Colonic mucosa (tissue), 4 donors: ENCODE data around the gene EPHB6. TPM values are rescaled to one million over a fixed set of nuclear protein-coding genes. Genes with fewer than 3 reads are reported as not detected.

Experiments
- DNase-seq: peaks from one replicate; pipeline ENCODE4 v3.0.0-alpha.2; 2020
- H3K27ac ChIP-seq: fragments of 200-600 bp; one replicate; pipeline ENCODE4 v1.8.0; 2021
- H3K27me3 ChIP-seq: fragments of 200-600 bp; one replicate; pipeline ENCODE4 v1.8.0; 2021
- H3K36me3 ChIP-seq: fragments of 200-600 bp; one replicate; pipeline ENCODE4 v1.8.0; 2021
- H3K4me1 ChIP-seq: fragments of 200-600 bp; one replicate; pipeline ENCODE4 v1.8.0; 2021; ENCODE audit warnings: mild to moderate bottlenecking
- H3K4me3 ChIP-seq: fragments of 200-600 bp; one replicate; pipeline ENCODE4 v1.8.0; 2021
- H3K9ac ChIP-seq, 2 donors: one replicate each; pipeline ENCODE4 v1.7.0; 2013; ENCODE audit warnings: control low read depth in 2 of 2, low read depth in 2 of 2, low read length in 2 of 2
- H3K9me3 ChIP-seq: fragments of 200-600 bp; one replicate; pipeline ENCODE4 v1.8.0; 2021
- CTCF ChIP-seq: fragments of 200-600 bp; IDR thresholded peaks from one replicate; pipeline ENCODE4 v1.8.0; 2022; ENCODE audit warnings: antibody characterized with exemption, mild to moderate bottlenecking
- intact Hi-C: fragments of 100-400 bp; cut with DNase I; formaldehyde crosslinking; loops from one replicate; pipeline ENCODE4 v1.14.1; 2022
- total RNA-seq, 2 donors: library from RNA; stranded (reverse); fragmentation: NEBNext Ultra II Directional in 1 of 2; extraction: Animal tissue kit (Norgen Biotek cat#: 25700) in 1 of 2; gene quantifications; one replicate each; pipeline ENCODE4 v1.2.1, GENCODE V29; 2021
- donor health status: healthy.
- donor health status: DM: no; HTN: no; CAD: no.
- donor health status: DM: no; HTN: no; CAD: no.

The EPHB6 gene
- total RNA-seq, 2 donors from 2014 or later, result 1.5 to 2.3 TPM

- intact Hi-C loops, result no loop called here
- Histone ChIP-seq H3K27ac (no peak overlapping the region), H3K9ac (no peak overlapping the region), H3K27me3 (no peaks in the 10 kb centered on the region), H3K9me3 (no peaks in the 10 kb centered on the region), H3K4me3 (no peak overlapping the region), H3K36me3 (no peaks in the 10 kb centered on the region), H3K4me1 (no peaks in the 10 kb centered on the region)
- no peak for DNase-seq
- no peak for TF ChIP-seq CTCF
These were observed 36.1 kb downstream of the EPHB6 start for GRCh38 chr7:142890874-142891485.

GRCh38 chr7:142891490-142892082 lies 36.7 kb downstream of the EPHB6 start:
- Histone ChIP-seq H3K9ac (no peak overlapping the region), H3K4me3 (no peak overlapping the region), H3K36me3 (no peaks in the 10 kb centered on the region), H3K27ac (no peak overlapping the region), H3K9me3 (no peaks in the 10 kb centered on the region), H3K27me3 (no peaks in the 10 kb centered on the region), H3K4me1 (no peaks in the 10 kb centered on the region)
- intact Hi-C loops, result no loop called here
- no peak for DNase-seq
- no peak for TF ChIP-seq CTCF

- TF ChIP-seq CTCF, result no peak
- Histone ChIP-seq H3K4me1 (no peaks in the 10 kb centered on the region), H3K9ac (no peak overlapping the region), H3K27me3 (no peaks in the 10 kb centered on the region), H3K36me3 (no peaks in the 10 kb centered on the region), H3K4me3 (no peak overlapping the region), H3K27ac (no peak overlapping the region), H3K9me3 (no peaks in the 10 kb centered on the region)
- no peak for DNase-seq
- intact Hi-C loops, result no loop called here
These were observed 38.1 kb downstream of the EPHB6 start for GRCh38 chr7:142892951-142893350.

- Histone ChIP-seq H3K4me3 (no peak overlapping the region), H3K27me3 (no peaks in the 10 kb centered on the region), H3K36me3 (no peaks in the 10 kb centered on the region), H3K4me1 (no peaks in the 10 kb centered on the region), H3K9me3 (no peaks in the 10 kb centered on the region), H3K27ac (no peak overlapping the region), H3K9ac (no peak overlapping the region)
- TF ChIP-seq CTCF, result no peak
- no peak for DNase-seq
- intact Hi-C loops, result no loop called here
These were observed 39.5 kb downstream of the EPHB6 start for GRCh38 chr7:142894112-142894984.

- TF ChIP-seq CTCF, result no peak
- Histone ChIP-seq H3K9ac (no peak overlapping the region), H3K4me3 (no peak overlapping the region), H3K4me1 (no peaks in the 10 kb centered on the region), H3K27me3 (no peaks in the 10 kb centered on the region), H3K9me3 (no peaks in the 10 kb centered on the region), H3K27ac (no peak overlapping the region), H3K36me3 (no peaks in the 10 kb centered on the region)
- intact Hi-C loops, result no loop called here
- no peak for DNase-seq
These were observed 40.2 kb downstream of the EPHB6 start for GRCh38 chr7:142894985-142895593.
